DMS53 treated with DMSO at 0.1 percent for 48 hours (cell line): Measurements from ENCODE around the gene IHH.

ENCODE experiments used
- DNase-seq: peaks from one replicate; lab custom pipeline; 2025; ENCODE audit not compliant: unreplicated experiment; lab: John Stamatoyannopoulos, UW

The IHH gene

GRCh38 chr2:219041252-219041651, 19.5 kb downstream of the IHH start, which contains the start of gene CFAP65:
Gene CFAP65, minus strand, starts transcription at chr2:219041516. Its CDS starts 2,468 bp downstream, at chr2:219039048.
- peak; percentile 13 for DNase-seq

- no peak for DNase-seq
Measured at GRCh38 chr2:219038600-219038999, 22.1 kb downstream of the IHH start.

- DNase-seq = peak; percentile 1
Measured at GRCh38 chr2:219037783-219038499, 22.8 kb downstream of the IHH start.

GRCh38 chr2:219035942-219036341, 24.8 kb downstream of the IHH start:
- no peak for DNase-seq

GRCh38 chr2:219034823-219035222, 25.9 kb downstream of the IHH start:
- no peak for DNase-seq

- no peak for DNase-seq
Measured at GRCh38 chr2:219032051-219032745, 28.5 kb downstream of the IHH start.

GRCh38 chr2:219031005-219031738, 29.5 kb downstream of the IHH start:
- DNase-seq = no peak

GRCh38 chr2:219030177-219030940, 30.4 kb downstream of the IHH start:
- no peak for DNase-seq

GRCh38 chr2:219029829-219030165, 30.9 kb downstream of the IHH start:
- peak; percentile 59 for DNase-seq

- no peak for DNase-seq
Measured at GRCh38 chr2:219028996-219029828, 31.5 kb downstream of the IHH start.

- no peak for DNase-seq
Measured at GRCh38 chr2:219028141-219028540, 32.6 kb downstream of the IHH start.

GRCh38 chr2:219027511-219028055, 33.1 kb downstream of the IHH start:
- no peak for DNase-seq

GRCh38 chr2:219026946-219027345, 33.8 kb downstream of the IHH start:
- no peak for DNase-seq

- DNase-seq = no peak
Measured at GRCh38 chr2:219025637-219026585, 34.8 kb downstream of the IHH start.

GRCh38 chr2:219024059-219024458, 36.7 kb downstream of the IHH start:
- no peak for DNase-seq

GRCh38 chr2:219023045-219023605, 37.6 kb downstream of the IHH start:
- DNase-seq = no peak

GRCh38 chr2:219022616-219023015, 38.1 kb downstream of the IHH start:
- no peak for DNase-seq

GRCh38 chr2:219022041-219022440, 38.7 kb downstream of the IHH start:
- DNase-seq = no peak

GRCh38 chr2:219021591-219021990, 39.1 kb downstream of the IHH start:
- DNase-seq = no peak
